SK-N-MC (cell line): ENCODE data around the gene TMEM63A.

Experiments used
- EZH2 ChIP-seq: fragments of 200-600 bp; sonication (generic); IDR thresholded peaks from one replicate; pipeline ENCODE4 v1.6.1; 2017; ENCODE audit warnings: antibody characterized with exemption
- POLR2AphosphoS5 ChIP-seq: IDR thresholded peaks from 2 replicates; pipeline ENCODE4 v1.6.1; 2012; ENCODE audit warnings: mild to moderate bottlenecking, low read depth, low read length, borderline replicate concordance

- no peak for TF ChIP-seq POLR2AphosphoS5
- no peak for TF ChIP-seq EZH2
These were observed 2.0 kb downstream of the TMEM63A start for GRCh38 chr1:225880222-225880588.
